T-helper 1 cell (primary cell): ENCODE measurements around the gene CERT1.
A peak's percentile ranks its signal among the peaks of the same experiment; 100 is the strongest.

Experiments used
- DNase-seq, 5 donors: peaks; one replicate each; pipeline ENCODE4 v3.0.0-alpha.2; 2012 to 2020

The CERT1 gene

GRCh38 chr5:75387806-75388205, 123.6 kb downstream of the CERT1 start:
- DNase-seq = no peak

GRCh38 chr5:75384218-75384617, 127.2 kb downstream of the CERT1 start:
- no peak for DNase-seq

- no peak for DNase-seq
Measured at GRCh38 chr5:75381456-75381855, 130.0 kb downstream of the CERT1 start.

GRCh38 chr5:75380099-75380498, 131.3 kb downstream of the CERT1 start:
- DNase-seq = no peak

- no peak for DNase-seq
Measured at GRCh38 chr5:75375414-75375813, 136.0 kb downstream of the CERT1 start.

GRCh38 chr5:75374394-75374814, 137.0 kb downstream of the CERT1 start:
- no peak for DNase-seq

GRCh38 chr5:75373862-75374261, 137.6 kb downstream of the CERT1 start:
- DNase-seq = no peak

GRCh38 chr5:75368391-75368790, 143.0 kb downstream of the CERT1 start:
- DNase-seq = no peak

- no peak for DNase-seq
Measured at GRCh38 chr5:75367401-75367800, 144.0 kb downstream of the CERT1 start.

GRCh38 chr5:75366787-75367186, 144.6 kb downstream of the CERT1 start:
- DNase-seq = peak in 1 of 5 donors; percentile 6

- no peak for DNase-seq
Measured at GRCh38 chr5:75365740-75366139, 145.7 kb downstream of the CERT1 start.

GRCh38 chr5:75364571-75365280, 146.7 kb downstream of the CERT1 start:
- DNase-seq = no peak

GRCh38 chr5:75363726-75364495, 147.5 kb downstream of the CERT1 start:
- DNase-seq = no peak

GRCh38 chr5:75363111-75363510, 148.3 kb downstream of the CERT1 start:
- DNase-seq = no peak

GRCh38 chr5:75362474-75362975, 148.9 kb downstream of the CERT1 start:
- DNase-seq = no peak

GRCh38 chr5:75361310-75361709, 150.1 kb downstream of the CERT1 start:
- DNase-seq = no peak

GRCh38 chr5:75358117-75358516, 153.3 kb downstream of the CERT1 start:
- no peak for DNase-seq

- DNase-seq = no peak
Measured at GRCh38 chr5:75356719-75357118, 154.7 kb downstream of the CERT1 start.

GRCh38 chr5:75355236-75355635, 156.2 kb downstream of the CERT1 start:
- DNase-seq = no peak

GRCh38 chr5:75351139-75351926, 160.1 kb downstream of the CERT1 start:
- peak in 1 of 5 donors; percentile 18 for DNase-seq

- no peak for DNase-seq
Measured at GRCh38 chr5:75349663-75350062, 161.8 kb downstream of the CERT1 start.

- DNase-seq = no peak
Measured at GRCh38 chr5:75348241-75348640, 163.2 kb downstream of the CERT1 start.

GRCh38 chr5:75342836-75343235, 168.6 kb downstream of the CERT1 start:
- DNase-seq = no peak
